OCI-LY1 (cell line): ENCODE data around the gene GYS2.

Experiments
- H2AFZ ChIP-seq: fragments of 200-600 bp; sonication (generic), shearing (Covaris generic); 2 replicates; pipeline ENCODE4 v1.6.0; 2014; ENCODE audit warnings: antibody characterized with exemption, mild to moderate bottlenecking, low read length
- H3F3A ChIP-seq: fragments of 200-600 bp; sonication (generic), shearing (Covaris generic); 2 replicates; pipeline ENCODE4 v1.6.0; 2014; ENCODE audit warnings: mild to moderate bottlenecking, antibody characterized with exemption, low read length, moderate library complexity; ENCODE audit not compliant: insufficient read depth
- H3K27ac ChIP-seq: fragments of 200-600 bp; sonication (generic); 2 replicates; pipeline ENCODE4 v1.5.1; 2014; ENCODE audit warnings: low read length, mixed run types, mild to moderate bottlenecking, low read depth; ENCODE audit not compliant: poor library complexity, severe bottlenecking
- H3K27me3 ChIP-seq: fragments of 200-600 bp; sonication (generic); 2 replicates; pipeline ENCODE4 v1.6.0; 2014; ENCODE audit warnings: antibody characterized with exemption, mild to moderate bottlenecking, low read length, moderate library complexity; ENCODE audit not compliant: insufficient read depth
- H3K36me3 ChIP-seq: fragments of 200-600 bp; sonication (generic); 2 replicates; pipeline ENCODE4 v1.6.1; 2014; ENCODE audit warnings: mild to moderate bottlenecking, antibody characterized with exemption, low read length, moderate library complexity, mixed read lengths; ENCODE audit not compliant: insufficient read depth
- H3K4me1 ChIP-seq: fragments of 200-600 bp; sonication (generic); 2 replicates; pipeline ENCODE4 v1.5.1; 2014; ENCODE audit warnings: mild to moderate bottlenecking, low read length, moderate library complexity; ENCODE audit not compliant: insufficient read depth, severe bottlenecking
- H3K4me2 ChIP-seq: fragments of 200-600 bp; sonication (generic), shearing (Covaris generic); 2 replicates; pipeline ENCODE4 v1.6.1; 2014; ENCODE audit warnings: low read length
- H3K4me3 ChIP-seq: fragments of 200-600 bp; sonication (generic); 2 replicates; pipeline ENCODE4 v1.5.1; 2014; ENCODE audit warnings: low read length, low read depth, mild to moderate bottlenecking, mixed read lengths; ENCODE audit not compliant: poor library complexity, severe bottlenecking
- H3K79me2 ChIP-seq: fragments of 200-600 bp; shearing (Covaris generic); 2 replicates; pipeline ENCODE4 v1.6.1; 2016; ENCODE audit warnings: mixed run types, low read length, mixed read lengths; ENCODE audit not compliant: insufficient read depth
- H3K9ac ChIP-seq: fragments of 200-600 bp; sonication (generic), shearing (Covaris generic); 2 replicates; pipeline ENCODE4 v1.6.1; 2014; ENCODE audit warnings: mild to moderate bottlenecking, low read length, mixed read lengths
- H3K9me2 ChIP-seq: fragments of 200-600 bp; sonication (generic), shearing (Covaris generic); 2 replicates; pipeline ENCODE4 v1.6.1; 2014; ENCODE audit warnings: low read depth, mild to moderate bottlenecking, low read length, mixed read lengths
- H3K9me3 ChIP-seq: fragments of 200-600 bp; shearing (Covaris generic); 2 replicates; pipeline ENCODE4 v1.6.1; 2014; ENCODE audit warnings: low read length, mixed read lengths
- H4K20me1 ChIP-seq: fragments of 200-600 bp; sonication (generic), shearing (Covaris generic); 2 replicates; pipeline ENCODE4 v1.6.0; 2016; ENCODE audit warnings: mild to moderate bottlenecking, low read length; ENCODE audit not compliant: insufficient read depth
- CTCF ChIP-seq: fragments of 200-600 bp; sonication (generic), shearing (Covaris generic); IDR thresholded peaks from 2 replicates; pipeline ENCODE4 v1.5.1; 2017; ENCODE audit warnings: mild to moderate bottlenecking, antibody characterized with exemption, low read length, moderate library complexity, mixed read lengths
- EZH2 ChIP-seq: fragments of 200-600 bp; sonication (generic), shearing (Covaris generic); IDR thresholded peaks from 2 replicates; pipeline ENCODE4 v1.8.0; 2017; ENCODE audit warnings: borderline replicate concordance, mixed run types, mild to moderate bottlenecking, antibody characterized with exemption, low read length, moderate library complexity, mixed read lengths

GYS2 gene

GRCh38 chr12:21604245-21605101, at the start of gene GYS2:
TSS of gene GYS2 (minus strand) at chr12:21604847. CDS start at chr12:21604592, 255 bp downstream.
- Histone ChIP-seq H3K27ac (no peak within 1 kb of the TSS), H3K4me1 (peaks cover 5% of the 10 kb centered on the region), H3F3A (no peaks in the 10 kb centered on the region), H3K9ac (no peak within 1 kb of the TSS), H3K4me3 (no peak within 1 kb of the TSS), H3K9me2 (no peaks in the 10 kb centered on the region), H3K4me2 (no peak within 1 kb of the TSS), H3K27me3 (no peaks in the 10 kb centered on the region), H3K36me3 (no peaks in the 10 kb centered on the region), H3K9me3 (no peaks in the 10 kb centered on the region), H2AFZ (no peak within 1 kb of the TSS), H4K20me1 (no peaks in the 10 kb centered on the region), H3K79me2 (no peaks in the 10 kb centered on the region)
- TF ChIP-seq CTCF (no peak), EZH2 (no peak)

- Histone ChIP-seq H3K4me2 (no peak overlapping the region), H3K27me3 (no peaks in the 10 kb centered on the region), H3K4me3 (no peak overlapping the region), H3K79me2 (peaks cover 33% of the 10 kb centered on the region), H3K9me2 (no peaks in the 10 kb centered on the region), H2AFZ (no peak overlapping the region), H3F3A (no peaks in the 10 kb centered on the region), H3K4me1 (peaks cover 21% of the 10 kb centered on the region), H3K27ac (no peak overlapping the region), H3K9ac (no peak overlapping the region), H4K20me1 (0 out of 2 replicates have a peak, but pooled peaks cover 2% of the 10 kb centered on the region), H3K9me3 (no peaks in the 10 kb centered on the region), H3K36me3 (peaks cover 94% of the 10 kb centered on the region)
- no peak for TF ChIP-seq EZH2
- TF ChIP-seq CTCF: no peak
Measured at GRCh38 chr12:21651821-21652220, 47.2 kb upstream of the GYS2 start.

GRCh38 chr12:21650997-21651396, 46.4 kb upstream of the GYS2 start:
- H3K4me2 ChIP-seq: no peak overlapping the region
- 0 out of 2 replicates have a peak, but pooled peaks cover 2% of the 10 kb centered on the region for H4K20me1 ChIP-seq
- H3K9me2 ChIP-seq: no peaks in the 10 kb centered on the region
- H3K9me3 ChIP-seq: no peaks in the 10 kb centered on the region
- no peak overlapping the region for H3K27ac ChIP-seq
- TF ChIP-seq EZH2 (no peak), CTCF (no peak)
- H3K36me3 ChIP-seq: peaks cover 97% of the 10 kb centered on the region
- H2AFZ ChIP-seq: no peak overlapping the region
- no peak overlapping the region for H3K9ac ChIP-seq
- H3K79me2 ChIP-seq: peaks cover 25% of the 10 kb centered on the region
- peaks cover 17% of the 10 kb centered on the region for H3K4me1 ChIP-seq
- H3K4me3 ChIP-seq: no peak overlapping the region
- no peaks in the 10 kb centered on the region for H3K27me3 ChIP-seq
- H3F3A ChIP-seq: no peaks in the 10 kb centered on the region
